GM18499 (cell line): ENCODE measurements around the gene PLXDC1.
"Not testable (repeated sequence)": the region's sequence is repeated elsewhere in the genome, so short reads cannot be mapped to it uniquely, and the experiment has no call there.

Experiments
- ATAC-seq: cut with Tn5 transposase; IDR thresholded peaks from one replicate; pipeline ENCODE4 v1.9.1; 2021; ENCODE audit warnings: moderate number of reproducible peaks; ENCODE audit not compliant: insufficient read depth, unreplicated experiment

The PLXDC1 gene

GRCh38 chr17:39183045-39183444 is 31.6 kb upstream of the PLXDC1 start:
- no peak for ATAC-seq

DNA sequence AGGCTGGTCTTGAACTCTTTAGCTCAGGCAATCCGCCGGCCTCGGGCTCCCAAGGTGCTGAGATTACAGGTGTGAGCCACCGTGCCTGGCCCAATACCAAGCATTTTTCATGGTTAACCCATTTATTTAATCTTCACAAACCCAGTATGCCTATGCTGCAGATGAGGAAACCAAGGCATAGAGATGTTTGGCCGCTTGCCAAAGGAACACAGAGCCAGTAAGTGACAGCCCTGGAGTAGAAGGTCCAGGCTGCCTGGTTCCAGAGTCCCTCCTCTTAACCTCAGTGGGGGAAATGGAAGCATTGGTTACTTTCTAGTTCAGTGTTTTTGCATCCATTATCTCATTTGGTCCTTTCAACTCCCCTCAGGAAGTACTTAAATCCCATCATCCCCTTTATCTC is 29.9 kb upstream of the PLXDC1 start:
- ATAC-seq: no peak

GRCh38 chr17:39178536-39178935 is 27.1 kb upstream of the PLXDC1 start:
- ATAC-seq: no peak

DNA sequence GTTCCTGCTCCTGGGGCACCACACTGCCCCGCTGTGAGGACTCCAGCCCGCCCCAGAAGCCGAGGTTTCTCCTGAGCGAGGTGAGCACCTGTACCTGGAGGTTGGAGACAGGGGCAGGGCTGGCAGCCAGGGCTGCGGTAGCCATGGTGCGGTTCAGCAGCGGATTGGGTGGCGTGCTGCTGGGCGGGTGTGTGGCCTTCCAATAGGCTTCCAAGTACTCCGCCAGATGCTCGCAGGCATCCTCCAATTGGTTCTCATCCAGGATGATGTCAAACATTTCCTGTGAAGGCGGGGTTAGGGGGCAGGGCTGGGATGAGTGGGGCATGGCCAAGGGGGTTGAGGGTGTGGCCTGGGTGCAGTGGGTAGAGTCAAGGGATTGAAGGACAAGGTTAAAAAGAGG is 25.8 kb upstream of the PLXDC1 start:
- no peak for ATAC-seq

DNA sequence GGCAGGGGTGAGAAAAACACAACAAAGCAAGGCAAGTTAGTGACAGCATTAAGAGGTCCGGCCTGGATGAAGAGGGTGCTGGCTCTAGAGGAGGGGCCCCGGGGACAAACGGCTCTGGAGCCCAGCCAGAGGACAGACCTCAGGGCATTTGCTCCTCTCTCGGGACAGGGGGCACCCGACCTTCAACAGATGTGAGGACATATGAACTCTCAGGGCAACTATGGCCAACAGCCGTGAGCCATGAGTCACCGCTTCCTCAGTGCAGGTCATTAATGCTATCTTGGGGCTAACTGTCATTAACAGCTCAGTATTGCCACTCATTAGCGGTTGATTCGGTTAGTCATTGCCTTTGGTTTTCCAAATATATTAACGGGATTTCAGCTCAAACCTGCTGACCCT is 24.3 kb upstream of the PLXDC1 start:
- ATAC-seq: no peak

- ATAC-seq: no peak
Measured at GRCh38 chr17:39174920-39175694, 23.7 kb upstream of the PLXDC1 start.

GRCh38 chr17:39173526-39174274 is 22.3 kb upstream of the PLXDC1 start:
- no peak for ATAC-seq

DNA sequence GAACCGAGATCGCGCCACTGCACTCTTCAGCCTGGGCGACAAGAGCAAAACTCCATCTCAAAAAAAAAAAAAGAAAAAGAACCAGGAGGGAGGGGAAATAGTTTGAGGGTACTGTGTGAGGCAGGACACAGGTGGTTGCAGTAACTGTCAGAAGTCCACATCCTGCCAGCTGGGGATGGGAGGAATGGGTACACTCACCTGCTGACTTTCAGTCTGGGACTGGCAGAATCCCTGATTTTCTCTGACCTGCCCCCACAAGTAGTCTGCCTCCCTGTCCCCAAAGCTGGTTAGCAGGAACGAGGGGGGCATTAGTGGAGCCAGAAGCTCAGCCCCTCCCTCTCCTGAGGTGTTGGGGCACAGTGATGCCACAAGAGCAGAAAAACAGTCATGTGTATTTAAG is 21.6 kb upstream of the PLXDC1 start:
- no peak for ATAC-seq

GRCh38 chr17:39171933-39172332 is 20.5 kb upstream of the PLXDC1 start:
- no peak for ATAC-seq

DNA sequence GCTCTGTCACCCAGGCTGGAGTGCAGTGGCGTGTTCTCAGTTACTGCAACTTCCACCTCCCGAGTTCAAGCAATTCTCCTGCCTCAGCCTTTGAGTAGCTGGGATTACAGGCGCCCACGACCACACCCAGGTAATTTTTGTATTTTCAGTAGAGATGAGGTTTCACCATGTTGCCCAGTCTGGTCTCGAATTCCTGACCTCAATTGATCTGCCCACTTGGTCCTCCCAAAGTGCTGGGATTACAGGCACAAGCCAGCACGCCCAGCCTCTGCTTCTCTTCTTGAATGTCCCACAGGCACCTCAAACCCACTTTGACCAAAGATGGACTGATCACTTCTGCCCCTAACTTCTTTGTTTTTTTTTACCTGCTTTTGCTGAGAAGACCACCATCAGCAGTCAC is 19.1 kb upstream of the PLXDC1 start:
- ATAC-seq: no peak

DNA sequence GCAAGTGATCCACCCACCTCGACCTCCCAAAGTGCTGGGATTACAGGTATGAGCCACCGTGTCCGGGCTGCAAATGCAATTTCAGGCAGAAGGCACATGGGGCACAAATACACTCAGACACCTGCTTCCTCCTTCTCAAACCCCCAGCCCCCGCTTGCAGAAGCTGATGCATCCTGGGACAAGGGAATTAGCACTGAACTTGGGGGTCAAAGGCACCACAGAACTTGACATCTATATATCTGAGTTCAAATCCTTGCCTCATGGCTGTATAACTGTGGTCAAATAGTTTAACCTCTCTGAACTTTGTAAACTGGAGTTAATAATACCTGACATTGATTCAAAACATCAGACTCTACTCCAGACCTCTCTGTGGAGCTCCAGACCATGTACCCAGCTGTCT is 18.7 kb upstream of the PLXDC1 start:
- no peak for ATAC-seq

DNA sequence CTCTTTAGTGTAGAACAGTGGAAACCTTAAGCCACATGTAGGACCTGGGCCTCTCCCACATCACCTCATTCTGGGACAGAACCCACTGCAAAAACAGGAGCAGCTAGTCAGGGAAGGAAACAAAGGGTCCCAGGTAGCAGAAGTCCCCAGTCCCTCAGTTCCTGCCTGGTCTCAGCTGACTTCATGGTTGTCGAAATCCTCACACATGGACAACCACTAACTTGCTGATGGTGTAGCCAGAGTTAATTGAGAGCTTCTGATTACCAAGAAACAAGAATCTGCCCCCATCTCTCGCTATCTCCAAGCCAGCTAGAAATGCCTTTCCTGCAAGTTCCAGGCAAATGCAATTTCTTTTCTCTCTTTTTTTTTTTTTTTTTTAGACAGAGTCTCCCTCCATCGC is 18.1 kb upstream of the PLXDC1 start:
- no peak for ATAC-seq

- no peak for ATAC-seq
Measured at GRCh38 chr17:39169101-39169500, 17.7 kb upstream of the PLXDC1 start.

- not testable (repeated sequence) for ATAC-seq
Measured at GRCh38 chr17:39168503-39168902, 17.1 kb upstream of the PLXDC1 start.

- no peak for ATAC-seq
Measured at GRCh38 chr17:39167476-39167875, 16.0 kb upstream of the PLXDC1 start.

GRCh38 chr17:39166437-39167335 is 15.2 kb upstream of the PLXDC1 start:
- no peak for ATAC-seq

- no peak for ATAC-seq
Measured at GRCh38 chr17:39165841-39166349, 14.5 kb upstream of the PLXDC1 start, which contains the start of gene ARL5C. Gene ARL5C, minus strand, starts transcription at chr17:39166161. Its CDS starts 401 bp downstream, at chr17:39165760.

DNA sequence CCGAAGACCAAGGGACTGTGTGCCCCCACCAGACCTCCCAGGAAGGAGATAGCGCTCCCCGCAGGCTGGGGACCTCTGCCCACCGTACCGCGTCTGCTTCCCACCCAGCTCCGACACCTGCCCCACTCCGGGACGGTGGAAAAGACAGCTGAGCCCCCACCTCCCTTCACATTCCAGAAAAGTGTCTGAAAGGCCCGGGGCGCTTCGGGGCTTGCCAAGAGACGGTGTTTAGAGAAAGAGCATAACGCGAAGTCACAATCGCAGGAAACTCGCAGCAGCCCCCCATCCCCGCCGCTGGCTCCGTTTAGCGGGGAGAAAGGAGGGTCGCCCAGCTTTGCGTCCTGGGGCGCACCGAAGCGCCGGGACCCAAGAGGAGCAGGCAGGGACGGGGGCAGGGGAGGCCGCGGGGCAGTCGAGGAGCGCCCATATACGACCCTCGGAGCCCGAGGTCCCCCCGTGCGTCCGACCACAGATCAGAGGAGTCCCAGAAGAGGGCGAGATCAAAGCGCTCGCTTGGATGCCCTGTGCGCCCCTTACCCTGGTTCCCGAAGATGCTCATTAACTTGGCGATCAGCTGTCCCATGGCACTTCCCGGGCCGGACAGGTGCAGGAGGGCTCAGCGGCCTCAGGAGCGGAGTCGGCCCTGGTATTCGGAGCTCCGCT is 13.9 kb upstream of the PLXDC1 start:
- ATAC-seq: no peak

- ATAC-seq: no peak
Measured at GRCh38 chr17:39164675-39165143, 13.3 kb upstream of the PLXDC1 start.

DNA sequence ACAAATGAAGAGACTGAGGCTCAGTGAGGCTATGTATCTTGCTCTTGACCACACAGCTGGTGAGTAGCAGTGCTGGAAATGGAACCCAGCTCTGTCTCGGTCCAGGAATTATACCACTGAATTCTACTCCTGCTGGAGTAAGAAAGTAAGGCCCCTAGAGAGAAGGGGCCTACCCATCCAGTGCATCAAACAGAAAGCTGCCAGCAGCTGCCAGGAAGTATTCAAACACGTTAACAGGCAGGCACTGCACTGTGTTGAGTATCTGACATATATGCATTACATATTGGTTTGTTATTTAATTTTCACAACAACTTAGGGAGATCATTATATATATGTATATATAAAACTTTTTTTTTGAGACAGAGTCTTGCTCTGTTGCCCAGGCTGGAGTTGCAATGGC is 10.5 kb upstream of the PLXDC1 start:
- no peak for ATAC-seq
